Measurements from ENCODE around the gene FAXC.
"Not testable (repeated sequence)": the region's sequence is repeated elsewhere in the genome, so short reads cannot be mapped to it uniquely, and the experiment has no call there.

FAXC gene

GRCh38 chr6:99338188-99338587 is 11.3 kb downstream of the FAXC start:
- DNase-seq, result no peak

- DNase-seq, result not testable (repeated sequence)
These were observed 14.2 kb downstream of the FAXC start for GRCh38 chr6:99335298-99335697.

DNA sequence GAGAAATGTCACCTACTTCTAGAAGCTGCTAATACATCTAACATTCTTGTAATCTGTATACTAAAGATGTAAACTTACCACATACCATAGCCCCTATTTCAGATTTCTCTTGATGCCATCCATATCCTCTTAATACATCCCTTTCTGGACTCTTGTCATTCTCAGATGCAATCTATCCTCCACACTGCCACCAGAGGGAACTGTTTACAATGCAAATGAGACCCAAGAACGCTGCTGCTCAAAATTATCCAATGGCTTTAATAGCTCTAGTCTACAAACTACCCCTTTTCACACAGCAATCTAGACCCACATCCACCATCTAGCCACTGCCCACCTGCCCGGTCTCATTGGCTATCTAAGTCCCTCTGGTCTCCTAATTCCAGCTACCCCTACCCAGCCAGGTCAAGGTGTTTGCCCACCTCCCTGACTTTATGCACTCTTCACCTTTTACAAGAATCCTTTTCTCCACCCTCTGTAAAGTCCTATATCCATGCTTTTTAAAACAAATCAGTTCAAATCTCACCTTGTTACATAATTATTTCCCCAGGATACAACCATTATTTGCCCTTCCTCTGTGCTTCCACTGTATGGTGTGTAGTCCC is 14.8 kb downstream of the FAXC start:
- DNase-seq, result peak; percentile 12

- DNase-seq, result no peak
These were observed 16.4 kb downstream of the FAXC start for GRCh38 chr6:99333068-99333467.

DNA sequence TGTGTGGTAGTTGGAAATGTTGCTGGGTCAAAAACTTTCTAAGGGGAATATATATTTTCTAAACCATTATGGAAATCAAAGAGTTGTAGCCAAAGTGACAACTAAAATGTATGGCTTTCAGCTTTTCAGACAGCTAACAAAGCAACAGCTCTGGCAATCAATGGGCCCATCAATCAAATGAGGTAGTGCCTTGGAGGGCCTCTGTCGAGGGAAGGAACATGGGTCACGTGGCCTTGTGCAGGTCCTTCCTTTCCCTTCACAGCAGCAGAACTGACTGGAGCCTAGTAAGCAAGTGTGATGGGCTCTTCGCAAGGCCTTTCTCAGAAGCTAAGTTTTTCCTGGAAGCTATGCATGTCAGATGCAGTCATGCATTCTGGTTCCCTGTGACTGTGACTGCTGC is 17.9 kb downstream of the FAXC start:
- no peak for DNase-seq

DNA sequence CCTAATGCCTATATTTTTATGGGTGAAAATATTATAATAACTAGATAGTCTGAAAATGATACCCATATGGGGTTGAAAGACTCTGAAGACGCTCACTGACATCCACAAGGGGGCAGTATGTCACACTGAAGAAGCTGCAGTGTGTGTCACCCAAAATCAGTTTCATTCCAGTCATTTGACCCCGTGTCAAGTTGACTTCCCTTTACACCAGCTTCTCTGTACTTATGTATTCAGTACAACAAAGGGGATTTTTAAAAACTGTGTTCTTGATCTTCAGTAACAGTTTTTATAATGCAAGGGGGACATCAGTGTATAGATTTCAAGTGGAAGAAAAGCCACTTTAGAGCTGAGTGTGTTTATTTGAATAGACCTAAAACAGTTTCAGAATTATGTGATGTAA is 19.3 kb downstream of the FAXC start:
- DNase-seq, result no peak

DNA sequence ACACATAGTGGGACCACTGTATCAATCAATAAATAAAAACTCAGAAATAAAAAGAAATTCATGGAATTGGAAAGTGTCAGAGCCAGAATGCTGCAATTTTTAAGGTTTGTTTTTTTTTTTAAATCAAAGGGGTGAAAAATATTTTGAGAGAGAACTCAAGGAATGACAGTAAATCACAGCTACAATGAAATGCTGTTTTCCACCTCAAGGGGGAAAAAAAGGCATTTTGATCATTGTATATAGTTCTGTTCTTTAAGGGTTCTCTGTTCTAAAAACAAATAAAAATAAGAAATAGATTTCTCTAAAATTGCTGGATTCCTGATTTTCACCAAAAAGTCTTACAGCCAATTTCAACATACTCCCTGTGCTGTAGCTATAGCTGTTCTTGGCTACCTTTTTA is 24.5 kb downstream of the FAXC start:
- DNase-seq, result no peak

GRCh38 chr6:99318566-99318965 is 30.9 kb downstream of the FAXC start:
- DNase-seq, result no peak

- no peak for DNase-seq
These were observed 37.1 kb downstream of the FAXC start for GRCh38 chr6:99312354-99312753.

GRCh38 chr6:99310553-99310952 is 38.9 kb downstream of the FAXC start:
- no peak for DNase-seq

DNA sequence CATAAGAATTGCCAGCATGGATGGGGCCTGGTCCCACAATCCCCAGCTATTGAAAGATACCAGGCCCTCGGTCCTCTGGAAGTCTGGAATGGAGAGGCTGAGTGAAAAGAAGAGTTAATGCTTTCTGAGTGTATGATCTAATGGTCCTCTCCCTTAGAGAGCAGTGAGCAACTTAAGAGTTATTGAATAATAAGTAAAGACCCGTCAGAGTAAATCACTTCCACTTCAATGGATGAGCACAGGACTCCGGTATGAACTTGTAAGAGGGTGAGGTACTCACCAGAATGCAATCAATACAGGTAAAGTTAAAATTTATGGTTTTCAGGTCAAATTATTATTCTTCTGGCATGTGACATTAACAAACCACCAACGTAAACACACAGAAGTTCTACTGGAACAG is 39.9 kb downstream of the FAXC start:
- DNase-seq, result no peak

- DNase-seq, result no peak
These were observed 40.7 kb downstream of the FAXC start for GRCh38 chr6:99308788-99309187.

GRCh38 chr6:99307295-99307907 is 42.1 kb downstream of the FAXC start:
- DNase-seq, result no peak

- DNase-seq, result no peak
These were observed 43.1 kb downstream of the FAXC start for GRCh38 chr6:99306341-99306740.

GRCh38 chr6:99305021-99305554 is 44.4 kb downstream of the FAXC start:
- no peak for DNase-seq

DNA sequence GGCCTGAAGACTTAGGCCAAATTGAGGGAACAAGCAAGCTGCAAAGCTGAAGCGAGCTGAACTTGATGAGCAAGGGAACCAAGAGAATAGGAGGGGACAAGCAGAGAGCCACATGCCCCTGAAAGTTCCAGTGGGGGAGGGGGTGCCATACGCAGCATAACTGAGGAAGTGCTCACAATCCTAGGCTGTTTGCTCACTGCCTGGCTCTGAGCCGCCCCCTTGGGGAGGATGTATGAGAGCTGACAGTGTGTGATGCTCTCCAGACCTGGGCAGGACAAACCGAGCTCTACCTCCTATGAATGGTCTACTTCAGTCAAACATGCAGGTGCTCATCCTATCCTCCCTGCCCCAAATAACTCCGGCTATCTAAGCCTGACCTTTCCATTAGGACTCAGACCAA is 52.1 kb downstream of the FAXC start:
- DNase-seq, result no peak

DNA sequence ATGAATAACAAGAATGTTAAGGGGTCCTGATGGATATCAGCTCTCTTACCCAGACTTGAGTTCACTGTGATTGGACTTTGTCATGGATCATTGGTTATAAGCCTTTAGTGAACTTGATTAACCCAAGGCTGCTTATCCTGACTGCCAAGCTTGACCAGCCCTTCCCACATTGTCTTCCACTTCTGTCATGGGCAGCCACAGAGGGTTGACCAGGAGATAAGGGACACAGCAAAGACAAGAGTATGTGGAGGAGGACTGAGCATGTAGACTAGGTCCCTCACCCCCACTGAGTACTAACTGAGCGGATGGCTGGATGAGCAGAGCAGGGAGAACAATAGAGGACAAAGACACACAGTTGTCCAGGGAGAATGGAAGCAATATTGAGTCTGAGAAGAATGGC is 52.5 kb downstream of the FAXC start:
- no peak for DNase-seq

GRCh38 chr6:99296261-99296660 is 53.2 kb downstream of the FAXC start:
- no peak for DNase-seq

GRCh38 chr6:99295276-99295675 is 54.2 kb downstream of the FAXC start:
- no peak for DNase-seq

- no peak for DNase-seq
These were observed 54.7 kb downstream of the FAXC start for GRCh38 chr6:99294786-99295185.

DNA sequence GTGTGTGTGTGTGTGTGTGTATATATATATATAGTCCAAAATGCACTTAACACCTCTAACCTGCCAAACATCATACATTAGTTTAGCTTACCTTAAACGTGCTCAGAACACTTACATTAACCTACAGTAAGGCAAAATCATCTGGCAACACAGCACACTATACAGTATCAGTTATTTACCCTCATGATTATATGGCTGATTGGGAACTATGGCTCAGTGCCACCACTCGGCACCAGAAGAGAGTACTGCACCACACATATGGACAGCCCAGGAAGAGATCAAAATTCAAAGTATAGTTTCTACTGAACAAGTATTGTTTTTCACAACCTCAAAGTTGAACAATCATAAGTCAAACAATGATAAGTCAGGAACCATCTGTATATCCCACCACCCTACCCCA is 59.8 kb downstream of the FAXC start:
- DNase-seq, result no peak

DNA sequence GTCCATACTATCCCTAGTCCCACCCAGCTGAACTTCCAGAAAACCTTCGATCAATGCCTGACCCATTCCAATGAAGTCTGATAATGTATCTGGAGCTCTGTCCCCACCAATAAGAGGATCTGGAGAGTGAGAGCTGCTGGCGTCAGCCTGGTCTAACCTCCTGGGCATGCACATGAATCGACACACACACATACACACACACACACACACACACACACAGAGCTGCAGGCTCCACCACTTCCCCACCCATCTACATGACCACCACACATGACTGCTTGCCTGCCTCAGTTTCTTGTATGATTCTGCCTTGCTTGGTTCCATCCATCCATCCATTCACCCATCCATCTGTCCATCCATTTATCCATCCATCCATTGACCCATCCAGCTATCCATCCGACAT is 60.8 kb downstream of the FAXC start:
- DNase-seq, result no peak

- no peak for DNase-seq
These were observed 62.0 kb downstream of the FAXC start for GRCh38 chr6:99287523-99287922.

DNA sequence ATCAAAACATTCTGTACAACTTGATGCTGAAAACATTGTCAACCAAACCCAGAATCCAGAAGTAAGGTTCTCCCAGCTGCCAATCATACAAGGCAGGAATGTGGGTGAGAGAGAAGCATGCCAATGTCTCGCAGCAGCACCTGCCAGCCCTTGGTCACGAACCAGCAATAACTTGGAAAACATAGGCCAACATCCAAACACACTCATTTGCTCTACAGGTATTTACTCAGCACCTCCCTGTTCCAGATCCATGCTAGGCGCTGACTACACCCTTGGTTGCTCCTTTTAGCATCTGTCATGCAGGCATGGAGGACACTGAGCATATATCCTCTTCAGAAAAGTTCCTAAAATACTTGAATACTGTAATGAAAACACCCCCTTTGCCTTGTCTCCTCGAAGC is 63.6 kb downstream of the FAXC start:
- DNase-seq, result no peak

GRCh38 chr6:99282479-99283062 is 66.9 kb downstream of the FAXC start:
- DNase-seq, result no peak

Data from T1000 (cell line).